Smooth muscle cell (in vitro differentiated cells): ENCODE results near the gene POLR3K. TPM values are rescaled to one million over a fixed set of nuclear protein-coding genes. Genes with fewer than 3 reads are reported as not detected.

Experiments used
- DNase-seq: peaks from one replicate; lab custom pipeline; 2025; ENCODE audit not compliant: unreplicated experiment; lab: John Stamatoyannopoulos, UW
- H2AFZ ChIP-seq: fragments of 200-600 bp; sonication (generic); 2 replicates; pipeline ENCODE4 v1.6.0; 2016; ENCODE audit warnings: antibody characterized with exemption, low read depth, mild to moderate bottlenecking
- H3F3A ChIP-seq: fragments of 200-600 bp; sonication (generic); 2 replicates; pipeline ENCODE4 v1.6.0; 2017; ENCODE audit warnings: antibody characterized with exemption, low read depth
- H3K27ac ChIP-seq: fragments of 200-600 bp; sonication (generic); 2 replicates; pipeline ENCODE4 v1.5.1; 2016; ENCODE audit warnings: low read depth, mild to moderate bottlenecking
- H3K27me3 ChIP-seq: fragments of 200-600 bp; sonication (generic); 2 replicates; pipeline ENCODE4 v1.6.1; 2016; ENCODE audit warnings: low read depth, mild to moderate bottlenecking
- H3K36me3 ChIP-seq: fragments of 200-600 bp; sonication (generic); 2 replicates; pipeline ENCODE4 v1.5.1; 2016; ENCODE audit warnings: low read depth
- H3K4me1 ChIP-seq: fragments of 200-600 bp; sonication (generic); 2 replicates; pipeline ENCODE4 v1.5.1; 2016; ENCODE audit warnings: low read depth
- H3K4me2 ChIP-seq: fragments of 200-600 bp; sonication (generic); 2 replicates; pipeline ENCODE4 v1.6.0; 2016; ENCODE audit warnings: mild to moderate bottlenecking
- H3K4me3 ChIP-seq: fragments of 200-600 bp; sonication (generic); 2 replicates; pipeline ENCODE4 v1.5.1; 2016; ENCODE audit warnings: mild to moderate bottlenecking
- H3K79me2 ChIP-seq: fragments of 200-600 bp; sonication (generic); 2 replicates; pipeline ENCODE4 v1.6.0; 2016; ENCODE audit warnings: low read depth, mild to moderate bottlenecking
- H3K9ac ChIP-seq: fragments of 200-600 bp; sonication (generic); 2 replicates; pipeline ENCODE4 v1.6.0; 2016; ENCODE audit warnings: low read depth
- H3K9me3 ChIP-seq: fragments of 200-600 bp; sonication (generic); replicated peaks from 2 replicates; pipeline ENCODE4 v1.5.1; 2016; ENCODE audit warnings: low read depth
- H4K20me1 ChIP-seq: fragments of 200-600 bp; sonication (generic); 2 replicates; pipeline ENCODE4 v1.6.0; 2016; ENCODE audit warnings: low read depth
- CTCF ChIP-seq: fragments of 200-600 bp; sonication (generic); IDR thresholded peaks from 2 replicates; pipeline ENCODE4 v1.5.1; 2017; ENCODE audit warnings: borderline replicate concordance, mild to moderate bottlenecking, antibody characterized with exemption; ENCODE audit not compliant: insufficient read depth, poor library complexity, severe bottlenecking
- WGBS: methylation state at CpG from one replicate; pipeline ENCODE4 v1.1.7; 2016; ENCODE audit warnings: low lambda C conversion rate; 5-methylcytosine and 5-hydroxymethylcytosine counted together
- polyA plus RNA-seq: library from polyadenylated mRNA; unstranded; fragments of >200 nt; fragmentation: Nextera tagmentation; extraction: Ambion mirVana; gene quantifications from 2 replicates; pipeline ENCODE4 v1.2.1, GENCODE V29; 2016
- total RNA-seq: library from RNA; depleted of rRNA; stranded (reverse); fragments of >200 nt; gene quantifications from 2 replicates; pipeline ENCODE4 v1.2.3, GENCODE V29; 2014

The POLR3K gene
- total and polyA plus RNA-seq, 2 experiments from 2014 or later = 2.9 to 10.5 TPM

- H4K20me1 ChIP-seq = peaks cover 34% of the 10 kb centered on the region
- H2AFZ ChIP-seq = no peak overlapping the region
- H3K4me2 ChIP-seq = no peak overlapping the region
- H3F3A ChIP-seq = no peaks in the 10 kb centered on the region
- WGBS = 95% methylated on average over 77 of the region's 89 CpGs
- H3K36me3 ChIP-seq = no peaks in the 10 kb centered on the region
- no peaks in the 10 kb centered on the region for H3K9me3 ChIP-seq
- no peak for TF ChIP-seq CTCF
- no peaks in the 10 kb centered on the region for H3K4me1 ChIP-seq
- DNase-seq = no peak
- no peak overlapping the region for H3K4me3 ChIP-seq
- no peak overlapping the region for H3K9ac ChIP-seq
- peaks cover 13% of the 10 kb centered on the region for H3K79me2 ChIP-seq
- H3K27ac ChIP-seq = no peak overlapping the region
- no peaks in the 10 kb centered on the region for H3K27me3 ChIP-seq
Observed at GRCh38 chr16:60929-61878, 7.8 kb upstream of the POLR3K start.

GRCh38 chr16:60166-60565 lies 6.8 kb upstream of the POLR3K start:
- Histone ChIP-seq H3F3A (no peaks in the 10 kb centered on the region), H3K4me1 (no peaks in the 10 kb centered on the region), H4K20me1 (peaks cover 23% of the 10 kb centered on the region), H3K36me3 (no peaks in the 10 kb centered on the region), H2AFZ (no peak overlapping the region), H3K79me2 (peaks cover 2% of the 10 kb centered on the region), H3K9ac (no peak overlapping the region), H3K27me3 (no peaks in the 10 kb centered on the region), H3K9me3 (no peaks in the 10 kb centered on the region), H3K4me3 (no peak overlapping the region), H3K4me2 (no peak overlapping the region), H3K27ac (no peak overlapping the region)
- DNase-seq = no peak
- 98% methylated on average over 11 of the region's 11 CpGs for WGBS
- no peak for TF ChIP-seq CTCF

GRCh38 chr16:59440-60059 lies 6.1 kb upstream of the POLR3K start:
- 96% methylated on average over 14 of the region's 14 CpGs for WGBS
- H3K9me3 ChIP-seq = no peaks in the 10 kb centered on the region
- no peak for TF ChIP-seq CTCF
- no peak overlapping the region for H3K9ac ChIP-seq
- no peak overlapping the region for H2AFZ ChIP-seq
- peaks cover under 1% of the 10 kb centered on the region for H3K79me2 ChIP-seq
- no peaks in the 10 kb centered on the region for H3F3A ChIP-seq
- no peak overlapping the region for H3K4me3 ChIP-seq
- peaks cover 17% of the 10 kb centered on the region for H4K20me1 ChIP-seq
- no peaks in the 10 kb centered on the region for H3K36me3 ChIP-seq
- peaks cover under 1% of the 10 kb centered on the region for H3K4me1 ChIP-seq
- H3K27ac ChIP-seq = no peak overlapping the region
- no peak overlapping the region for H3K4me2 ChIP-seq
- DNase-seq = no peak
- H3K27me3 ChIP-seq = no peaks in the 10 kb centered on the region
